Coronary artery (tissue), 2 donors: Measurements from ENCODE around the gene MAGI1.

Experiments
- DNase-seq: peaks from one replicate; pipeline ENCODE4 v3.0.0-alpha.2; 2017; ENCODE audit warnings: low spot score
- H3K27ac ChIP-seq, 2 donors: fragments of 200-600 bp; sonication (generic); one replicate each; pipeline ENCODE4 v1.5.1; 2016 to 2019
- H3K4me3 ChIP-seq: fragments of 200-600 bp; sonication (generic); 2 replicates; pipeline ENCODE4 v1.5.1; 2016; ENCODE audit warnings: mild to moderate bottlenecking, moderate library complexity
- CTCF ChIP-seq: fragments of 200-600 bp; sonication (generic); IDR thresholded peaks from one replicate; pipeline ENCODE4 v1.5.1; 2019; ENCODE audit warnings: antibody characterized with exemption

Gene MAGI1

GRCh38 chr3:65493371-65493882 lies 545.3 kb downstream of the MAGI1 start:
- Histone ChIP-seq H3K27ac (no peak overlapping the region), H3K4me3 (no peak overlapping the region)

GRCh38 chr3:65492249-65492648 lies 546.5 kb downstream of the MAGI1 start:
- Histone ChIP-seq H3K27ac (no peak overlapping the region), H3K4me3 (no peak overlapping the region)
- no peak for TF ChIP-seq CTCF
- no peak for DNase-seq

More at GRCh38 chr3:65493371-65493882, 545.3 kb downstream of the MAGI1 start:
- no peak for DNase-seq
- no peak for TF ChIP-seq CTCF

GRCh38 chr3:65490114-65490513 lies 548.6 kb downstream of the MAGI1 start:
- H3K27ac ChIP-seq, result no peak overlapping the region
- no peak overlapping the region for H3K4me3 ChIP-seq
- DNase-seq, result no peak
- no peak for TF ChIP-seq CTCF

- Histone ChIP-seq H3K4me3 (no peak overlapping the region), H3K27ac (no peak overlapping the region)
- TF ChIP-seq CTCF, result no peak
- DNase-seq, result no peak
Observed at GRCh38 chr3:65489253-65489652, 549.5 kb downstream of the MAGI1 start.

GRCh38 chr3:65485826-65486469 lies 552.8 kb downstream of the MAGI1 start:
- no peak overlapping the region for H3K4me3 ChIP-seq
- TF ChIP-seq CTCF, result no peak
- no peak for DNase-seq
- H3K27ac ChIP-seq, result no peak overlapping the region

- Histone ChIP-seq H3K27ac (no peak overlapping the region), H3K4me3 (no peak overlapping the region)
- TF ChIP-seq CTCF, result no peak
- no peak for DNase-seq
Observed at GRCh38 chr3:65484964-65485363, 553.8 kb downstream of the MAGI1 start.

GRCh38 chr3:65483480-65483879 lies 555.2 kb downstream of the MAGI1 start:
- peak overlapping the region; percentile 41 for H3K4me3 ChIP-seq
- no peak for TF ChIP-seq CTCF
- DNase-seq, result no peak
- H3K27ac ChIP-seq, result no peak overlapping the region
